Panc1 (cell line): Measurements from ENCODE around the gene MGAT5.

ENCODE experiments used
- POLR2AphosphoS5 ChIP-seq: IDR thresholded peaks from 2 replicates; pipeline ENCODE4 v1.6.1; 2012; ENCODE audit warnings: mild to moderate bottlenecking, low read depth, low read length, moderate library complexity
- SIN3A ChIP-seq: IDR thresholded peaks from 2 replicates; pipeline ENCODE4 v1.6.1; 2012; ENCODE audit warnings: low read depth, mild to moderate bottlenecking, low read length, moderate library complexity, borderline replicate concordance; ENCODE audit not compliant: insufficient read depth
- TCF7L2 ChIP-seq: IDR thresholded peaks from 2 replicates; pipeline ENCODE4 v1.6.1; 2011; ENCODE audit warnings: mild to moderate bottlenecking, low read depth, low read length, inconsistent platforms
- TF ChIP-seq, protein P1 (sequence below): fragments of 450-650 bp; IDR thresholded peaks from 2 replicates; pipeline ENCODE4 v1.5.1; 2017; ENCODE audit warnings: mild to moderate bottlenecking
- TF ChIP-seq, protein P2 (sequence below), 2 experiments: IDR thresholded peaks; 2 replicates each; pipeline ENCODE4 v1.6.1; 2011 to 2012; ENCODE audit warnings: low read depth in 2 of 2, control low read depth in 1 of 2, low read length in 1 of 2, mild to moderate bottlenecking in 1 of 2, moderate library complexity in 1 of 2; ENCODE audit not compliant: insufficient read depth in 1 of 2

DNA sequence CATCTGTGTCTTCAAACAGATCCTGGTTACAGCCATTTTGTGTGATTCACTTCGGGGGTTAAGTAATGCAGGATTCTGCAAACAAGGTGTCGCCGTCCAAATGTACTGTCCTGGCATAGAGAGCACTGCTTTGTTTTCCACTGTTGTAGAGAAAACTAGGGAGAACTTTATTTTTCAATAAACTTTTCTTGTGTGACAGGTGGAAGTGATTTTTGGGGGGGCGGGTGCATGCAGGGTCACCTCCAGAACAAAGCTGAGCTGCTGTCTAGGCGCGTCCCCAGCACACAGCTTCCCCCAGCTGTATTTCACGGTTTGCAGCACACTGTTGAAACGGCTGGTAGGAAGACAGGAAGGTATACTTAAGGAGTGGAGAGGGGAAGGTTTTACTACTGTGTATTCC, 200.6 kb downstream of the MGAT5 start:
- TF ChIP-seq, protein P1, sequence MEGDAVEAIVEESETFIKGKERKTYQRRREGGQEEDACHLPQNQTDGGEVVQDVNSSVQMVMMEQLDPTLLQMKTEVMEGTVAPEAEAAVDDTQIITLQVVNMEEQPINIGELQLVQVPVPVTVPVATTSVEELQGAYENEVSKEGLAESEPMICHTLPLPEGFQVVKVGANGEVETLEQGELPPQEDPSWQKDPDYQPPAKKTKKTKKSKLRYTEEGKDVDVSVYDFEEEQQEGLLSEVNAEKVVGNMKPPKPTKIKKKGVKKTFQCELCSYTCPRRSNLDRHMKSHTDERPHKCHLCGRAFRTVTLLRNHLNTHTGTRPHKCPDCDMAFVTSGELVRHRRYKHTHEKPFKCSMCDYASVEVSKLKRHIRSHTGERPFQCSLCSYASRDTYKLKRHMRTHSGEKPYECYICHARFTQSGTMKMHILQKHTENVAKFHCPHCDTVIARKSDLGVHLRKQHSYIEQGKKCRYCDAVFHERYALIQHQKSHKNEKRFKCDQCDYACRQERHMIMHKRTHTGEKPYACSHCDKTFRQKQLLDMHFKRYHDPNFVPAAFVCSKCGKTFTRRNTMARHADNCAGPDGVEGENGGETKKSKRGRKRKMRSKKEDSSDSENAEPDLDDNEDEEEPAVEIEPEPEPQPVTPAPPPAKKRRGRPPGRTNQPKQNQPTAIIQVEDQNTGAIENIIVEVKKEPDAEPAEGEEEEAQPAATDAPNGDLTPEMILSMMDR, result no peak
- TF ChIP-seq, protein P2, sequence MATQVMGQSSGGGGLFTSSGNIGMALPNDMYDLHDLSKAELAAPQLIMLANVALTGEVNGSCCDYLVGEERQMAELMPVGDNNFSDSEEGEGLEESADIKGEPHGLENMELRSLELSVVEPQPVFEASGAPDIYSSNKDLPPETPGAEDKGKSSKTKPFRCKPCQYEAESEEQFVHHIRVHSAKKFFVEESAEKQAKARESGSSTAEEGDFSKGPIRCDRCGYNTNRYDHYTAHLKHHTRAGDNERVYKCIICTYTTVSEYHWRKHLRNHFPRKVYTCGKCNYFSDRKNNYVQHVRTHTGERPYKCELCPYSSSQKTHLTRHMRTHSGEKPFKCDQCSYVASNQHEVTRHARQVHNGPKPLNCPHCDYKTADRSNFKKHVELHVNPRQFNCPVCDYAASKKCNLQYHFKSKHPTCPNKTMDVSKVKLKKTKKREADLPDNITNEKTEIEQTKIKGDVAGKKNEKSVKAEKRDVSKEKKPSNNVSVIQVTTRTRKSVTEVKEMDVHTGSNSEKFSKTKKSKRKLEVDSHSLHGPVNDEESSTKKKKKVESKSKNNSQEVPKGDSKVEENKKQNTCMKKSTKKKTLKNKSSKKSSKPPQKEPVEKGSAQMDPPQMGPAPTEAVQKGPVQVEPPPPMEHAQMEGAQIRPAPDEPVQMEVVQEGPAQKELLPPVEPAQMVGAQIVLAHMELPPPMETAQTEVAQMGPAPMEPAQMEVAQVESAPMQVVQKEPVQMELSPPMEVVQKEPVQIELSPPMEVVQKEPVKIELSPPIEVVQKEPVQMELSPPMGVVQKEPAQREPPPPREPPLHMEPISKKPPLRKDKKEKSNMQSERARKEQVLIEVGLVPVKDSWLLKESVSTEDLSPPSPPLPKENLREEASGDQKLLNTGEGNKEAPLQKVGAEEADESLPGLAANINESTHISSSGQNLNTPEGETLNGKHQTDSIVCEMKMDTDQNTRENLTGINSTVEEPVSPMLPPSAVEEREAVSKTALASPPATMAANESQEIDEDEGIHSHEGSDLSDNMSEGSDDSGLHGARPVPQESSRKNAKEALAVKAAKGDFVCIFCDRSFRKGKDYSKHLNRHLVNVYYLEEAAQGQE (IDR thresholded peaks at IDR 0.05; ENCODE audit: insufficient read depth in 1 of 2, low read depth in 2 of 2, low read length in 1 of 2), result no peak
- TF ChIP-seq POLR2AphosphoS5 (no peak), TCF7L2 (no peak), SIN3A (no peak)
